ENCODE results near the gene UST.

Gene UST

GRCh38 chr6:149108038-149108748 is 361.4 kb downstream of the UST start:
- DNase-seq = no peak

DNA sequence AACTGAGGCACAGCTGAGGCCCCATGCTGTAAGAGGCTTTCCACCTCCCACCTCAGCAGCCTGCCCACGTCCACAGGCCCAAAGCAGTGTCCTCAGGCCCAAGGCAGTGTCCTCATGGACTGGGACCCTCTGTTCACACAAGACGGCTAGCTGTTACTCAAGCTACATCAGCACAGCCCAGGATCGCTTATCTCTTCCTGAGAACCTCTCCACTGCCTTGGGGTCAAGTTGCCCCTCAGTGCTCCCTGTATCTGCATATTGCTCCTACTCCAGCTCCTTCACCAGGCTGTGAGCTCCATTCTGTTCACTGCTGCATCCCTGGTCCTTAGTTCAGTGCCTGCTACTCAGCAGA is 361.9 kb downstream of the UST start:
- no peak for DNase-seq

GRCh38 chr6:149109397-149110070 is 362.7 kb downstream of the UST start:
- no peak for DNase-seq

GRCh38 chr6:149111556-149112115 is 364.8 kb downstream of the UST start:
- no peak for DNase-seq

- no peak for DNase-seq
Observed at GRCh38 chr6:149112976-149113375, 366.1 kb downstream of the UST start.

- DNase-seq = no peak
Observed at GRCh38 chr6:149114167-149114566, 367.3 kb downstream of the UST start.

GRCh38 chr6:149118737-149119653 is 372.2 kb downstream of the UST start:
- DNase-seq = no peak

GRCh38 chr6:149122850-149123821 is 376.3 kb downstream of the UST start:
- DNase-seq = no peak

DNA sequence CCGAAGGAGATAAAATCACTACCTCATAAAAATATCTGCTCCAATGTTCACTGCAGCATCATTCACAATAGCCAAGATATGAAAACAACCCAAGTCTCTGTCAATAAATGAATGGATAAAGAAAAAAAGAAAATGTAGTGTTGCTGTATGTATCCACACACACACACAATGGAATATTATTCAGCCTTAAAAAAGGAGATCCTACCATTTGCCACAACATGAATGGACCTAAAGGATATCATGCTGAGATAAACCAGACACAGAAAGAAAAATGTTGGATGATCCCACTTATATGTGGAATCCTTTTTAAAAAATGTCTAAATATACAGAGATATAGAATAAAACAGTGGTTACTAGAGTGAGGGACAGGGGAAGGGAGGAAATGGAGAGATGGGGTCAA is 378.5 kb downstream of the UST start:
- DNase-seq = no peak

Measured in HCEC 1CT (cell line).